Keratinocyte (primary cell): ENCODE results near the gene TMEM63B. TPM values are rescaled to one million over a fixed set of nuclear protein-coding genes. Genes with fewer than 3 reads are reported as not detected.
A peak's percentile ranks its signal among the peaks of the same experiment; 100 is the strongest.

Experiments used
- DNase-seq: peaks from one replicate; pipeline ENCODE4 v3.0.0-alpha.2; 2011; ENCODE audit warnings: low read depth, missing footprints, low spot score
- FAIRE-seq: peaks from 2 replicates; lab custom pipeline; 2011; peaks lifted over from hg19 to GRCh38; lab: Jason Lieb, UNC
- H2AFZ ChIP-seq: 2 replicates; pipeline ENCODE4 v1.6.0; 2012; ENCODE audit warnings: low read length, control low read depth, inconsistent platforms; ENCODE audit not compliant: control insufficient read depth
- H3K27ac ChIP-seq: 2 replicates; pipeline ENCODE4 v1.5.1; 2011; ENCODE audit warnings: low read length; ENCODE audit not compliant: control insufficient read depth, insufficient read depth
- H3K27me3 ChIP-seq: 3 replicates; pipeline ENCODE4 v1.6.0; 2011; ENCODE audit warnings: low read length; ENCODE audit not compliant: control insufficient read depth, insufficient read depth; ENCODE audit errors: extremely low read depth
- H3K36me3 ChIP-seq, 2 experiments: 2 replicates in 1 of 2; 3 replicates in 1 of 2; pipeline ENCODE4 v1.5.1; 2011; ENCODE audit warnings: low read length in 2 of 2, mild to moderate bottlenecking in 1 of 2; ENCODE audit not compliant: control insufficient read depth in 2 of 2, insufficient read depth in 2 of 2; ENCODE audit errors: extremely low read depth in 1 of 2
- H3K4me1 ChIP-seq: 3 replicates; pipeline ENCODE4 v1.5.1; 2011; ENCODE audit warnings: low read length; ENCODE audit not compliant: control insufficient read depth, insufficient read depth; ENCODE audit errors: extremely low read depth
- H3K4me2 ChIP-seq: 3 replicates; pipeline ENCODE4 v1.6.0; 2011; ENCODE audit warnings: low read depth, low read length; ENCODE audit not compliant: control insufficient read depth, insufficient read depth; ENCODE audit errors: extremely low read depth
- H3K4me3 ChIP-seq, 3 experiments: fragments of 200-600 bp in 1 of 3; sonication (generic) in 1 of 3; 2 replicates in 2 of 3; 3 replicates in 1 of 3; pipeline ENCODE4 v1.5.1; 2011 to 2016; ENCODE audit warnings: low read length in 3 of 3, mild to moderate bottlenecking in 3 of 3, control low read depth in 2 of 3, inconsistent platforms in 1 of 3, low read depth in 1 of 3, mixed read lengths in 1 of 3, mixed run types in 1 of 3, moderate library complexity in 1 of 3; ENCODE audit not compliant: control insufficient read depth in 2 of 3, insufficient read depth in 2 of 3; ENCODE audit errors: extremely low read depth in 1 of 3
- H3K79me2 ChIP-seq: 2 replicates; pipeline ENCODE4 v1.6.0; 2012; ENCODE audit warnings: low read length; ENCODE audit not compliant: control insufficient read depth, insufficient read depth
- H3K9ac ChIP-seq: 3 replicates; pipeline ENCODE4 v1.6.0; 2011; ENCODE audit warnings: low read length; ENCODE audit not compliant: control insufficient read depth, insufficient read depth; ENCODE audit errors: extremely low read depth
- H3K9me1 ChIP-seq: 3 replicates; pipeline ENCODE4 v1.6.0; 2011; ENCODE audit warnings: low read length; ENCODE audit not compliant: control insufficient read depth, insufficient read depth; ENCODE audit errors: extremely low read depth
- H3K9me3 ChIP-seq: 2 replicates; pipeline ENCODE4 v1.5.1; 2012; ENCODE audit warnings: low read depth, low read length; ENCODE audit not compliant: control insufficient read depth
- H4K20me1 ChIP-seq: 3 replicates; pipeline ENCODE4 v1.6.0; 2011; ENCODE audit warnings: low read length; ENCODE audit not compliant: control insufficient read depth, insufficient read depth; ENCODE audit errors: extremely low read depth
- CTCF ChIP-seq, 3 experiments: IDR thresholded peaks in 1 of 3; conservative IDR thresholded peaks in 1 of 3; optimal IDR thresholded peaks in 1 of 3; 2 replicates in 2 of 3; 3 replicates in 1 of 3; pipeline versions ENCODE3 to v1.5.1; 2011; ENCODE audit warnings: low read length in 3 of 3, mild to moderate bottlenecking in 3 of 3, moderate library complexity in 2 of 3, control low read depth in 1 of 3, inconsistent platforms in 1 of 3; ENCODE audit not compliant: insufficient read depth in 2 of 3; ENCODE audit errors: extremely low read depth in 1 of 3
- EZH2 ChIP-seq: IDR thresholded peaks from one replicate; pipeline ENCODE4 v1.6.1; 2012; ENCODE audit warnings: inconsistent platforms, mild to moderate bottlenecking, low read length, moderate library complexity
- dilution Hi-C: fragments of 300-500 bp; cut with MboI; formaldehyde crosslinking; loops from one replicate; pipeline ENCODE4 v1.7.0; 2020; ENCODE audit warnings: low sequenced_read_pairs; ENCODE audit not compliant: extremely low pct_ligation_motif_present
- polyA plus RNA-seq, 5 experiments: library from polyadenylated mRNA; depleted of rRNA in 3 of 5; stranded (reverse) in 3 of 5; stranded (forward) in 1 of 5; unstranded in 1 of 5; fragments of >200 nt; gene quantifications; 1 replicate in 1 of 5; 2 replicates in 3 of 5; 3 replicates in 1 of 5; pipeline versions ENCODE4 v1.2.1 to v1.2.3, GENCODE V29; 2011 to 2012; ENCODE audit warnings: missing spikeins in 2 of 5, low read depth in 1 of 5, low replicate concordance in 1 of 5

Gene TMEM63B
- polyA plus RNA-seq, 1 donor (not counting 4 experiments of a cell fraction or from before 2014, with no cell fraction given) = 64.8 TPM

- DNase-seq (no peak), FAIRE-seq (no peak)
- peaks cover 37% of the 10 kb centered on the region for H3K4me1 ChIP-seq
- no peaks in the 10 kb centered on the region for H4K20me1 ChIP-seq
- H3K36me3 ChIP-seq = no peaks in the 10 kb centered on the region
- TF ChIP-seq EZH2 (no peak), CTCF (optimal IDR thresholded peaks at IDR 0.05 in 1 of 3, IDR thresholded peaks at IDR 0.05 in 1 of 3, conservative IDR thresholded peaks at IDR 0.05 in 1 of 3; ENCODE audit: extremely low read depth in 1 of 3, insufficient read depth in 2 of 3, low read length in 3 of 3) (no peak)
- H3K79me2 ChIP-seq = no peaks in the 10 kb centered on the region
- dilution Hi-C loops = no loop called here
- H3K4me3 ChIP-seq = no peak overlapping the region
- no peak overlapping the region for H3K27ac ChIP-seq
- no peaks in the 10 kb centered on the region for H3K9me3 ChIP-seq
- H3K4me2 ChIP-seq = no peak overlapping the region
- H3K9me1 ChIP-seq = no peaks in the 10 kb centered on the region
- H2AFZ ChIP-seq = peak overlapping the region; percentile 24
- no peaks in the 10 kb centered on the region for H3K27me3 ChIP-seq
- no peak overlapping the region for H3K9ac ChIP-seq
Measured at GRCh38 chr6:44203955-44204354, 76.6 kb downstream of the TMEM63B start.

Other genes starting within 250 kb of the TMEM63B start
- 103 to 136 TPM (median 133 TPM) in 3 replicates for gene MRPL14, start 102 bp upstream of the TMEM63B start, polyA plus RNA-seq
- gene CAPN11, start 31.3 kb downstream of the TMEM63B start, polyA plus RNA-seq = 0.04 TPM in 1 of 3 replicates, not detected in the others
- 0.09 TPM in 1 of 3 replicates, not detected in the others for gene MYMX, start 89.4 kb downstream of the TMEM63B start, polyA plus RNA-seq
- 51.0 to 69.8 TPM (median 55.3 TPM) in 3 replicates for gene SLC29A1, start 96.0 kb downstream of the TMEM63B start, polyA plus RNA-seq
- gene HSP90AB1, start 119.5 kb downstream of the TMEM63B start, polyA plus RNA-seq = 653 to 1,215 TPM (median 1,089 TPM) in 3 replicates
- gene SLC35B2, start 130.0 kb downstream of the TMEM63B start, polyA plus RNA-seq = 69.9 to 118 TPM (median 103 TPM) in 3 replicates
- 5.7 to 7.3 TPM (median 6.5 TPM) in 3 replicates for gene NFKBIE, start 138.0 kb downstream of the TMEM63B start, polyA plus RNA-seq
- gene TMEM151B, start 142.9 kb downstream of the TMEM63B start, polyA plus RNA-seq = not detected in 3 replicates
- 5.8 to 8.5 TPM (median 5.9 TPM) in 3 replicates for gene AARS2, start 185.8 kb downstream of the TMEM63B start, polyA plus RNA-seq
- not detected in 3 replicates for gene SPATS1, start 215.1 kb downstream of the TMEM63B start, polyA plus RNA-seq